HG03575 (cell line): ENCODE results near the gene CIDEC.

Source experiments
- ATAC-seq: cut with Tn5 transposase; IDR thresholded peaks from one replicate; pipeline ENCODE4 v1.9.1; 2021; ENCODE audit not compliant: unreplicated experiment, insufficient number of reproducible peaks, low FRiP score; ENCODE audit errors: extremely low read depth

The CIDEC gene

GRCh38 chr3:9879830-9880549 is at the start of gene CIDEC:
Gene CIDEC (minus strand): TSS chr3:9880253. CDS start chr3:9878486, 1,767 bp downstream.
- no peak for ATAC-seq

GRCh38 chr3:9928158-9928557 is 48.1 kb upstream of the CIDEC start:
- no peak for ATAC-seq

GRCh38 chr3:9918261-9919038 is 38.4 kb upstream of the CIDEC start:
- ATAC-seq = no peak

GRCh38 chr3:9917820-9918219 is 37.8 kb upstream of the CIDEC start:
- ATAC-seq = no peak

- no peak for ATAC-seq
Observed at GRCh38 chr3:9916734-9917680, 37.0 kb upstream of the CIDEC start, which contains the start of gene IL17RC. Gene IL17RC (plus strand): TSS chr3:9917098. CDS start chr3:9917316, 218 bp downstream.

- ATAC-seq = no peak
Observed at GRCh38 chr3:9916346-9916733, 36.3 kb upstream of the CIDEC start.

GRCh38 chr3:9915254-9916141 is 35.4 kb upstream of the CIDEC start:
- ATAC-seq = no peak

- no peak for ATAC-seq
Observed at GRCh38 chr3:9914559-9915253, 34.7 kb upstream of the CIDEC start.

- ATAC-seq = no peak
Observed at GRCh38 chr3:9914011-9914410, 34.0 kb upstream of the CIDEC start.

GRCh38 chr3:9913601-9914000 is 33.5 kb upstream of the CIDEC start:
- no peak for ATAC-seq

- ATAC-seq = no peak
Observed at GRCh38 chr3:9912294-9912935, 32.4 kb upstream of the CIDEC start.

GRCh38 chr3:9911863-9912262 is 31.8 kb upstream of the CIDEC start:
- no peak for ATAC-seq

GRCh38 chr3:9909221-9910013 is 29.4 kb upstream of the CIDEC start:
- ATAC-seq = no peak

GRCh38 chr3:9908286-9908685 is 28.2 kb upstream of the CIDEC start:
- ATAC-seq = no peak

- ATAC-seq = no peak
Observed at GRCh38 chr3:9906480-9906879, 26.4 kb upstream of the CIDEC start.

- no peak for ATAC-seq
Observed at GRCh38 chr3:9903904-9904303, 23.9 kb upstream of the CIDEC start.

GRCh38 chr3:9903238-9903624 is 23.2 kb upstream of the CIDEC start:
- no peak for ATAC-seq
